HepG2 (cell line): Measurements from ENCODE around the gene TNFSF15. TPM values are rescaled to one million over a fixed set of nuclear protein-coding genes. Genes with fewer than 3 reads are reported as not detected.

Source experiments
- ATAC-seq: fragments of 200-7000 bp; cut with Tn5 transposase; 3 replicates; pipeline ENCODE4 v1.9.1; 2020; ENCODE audit warnings: mild to moderate bottlenecking, moderate library complexity
- BruUV-seq: library from RNA; stranded (reverse); fragments of 400-500 nt; replicated peaks from 2 replicates; lab custom pipeline; 2021; lab: Mats Ljungman, UMichigan
- CTCF ChIA-PET: fragments of 300-600 bp; formaldehyde crosslinking; extraction: SDS; loops from one replicate; lab custom pipeline; 2021; ENCODE audit warnings: low total read pairs, inconsistent platforms, low intra/inter-chr PET ratio; lab: Yijun Ruan, JAX
- POLR2A ChIA-PET: fragments of 350-600 bp; sonication (Branson Sonifier 250); formaldehyde crosslinking; loops from one replicate; lab custom pipeline; 2020; ENCODE audit warnings: antibody characterized with exemption, inconsistent platforms; lab: Yijun Ruan, JAX
- DNase-seq: peaks from one replicate; pipeline ENCODE4 v3.0.0-alpha.2; 2015; ENCODE audit warnings: low spot score
- FAIRE-seq: peaks from 3 replicates; lab custom pipeline; 2011; peaks lifted over from hg19 to GRCh38; lab: Jason Lieb, UNC
- H2AFZ ChIP-seq: one replicate; pipeline ENCODE4 v1.6.1; 2011; ENCODE audit warnings: low read length, inconsistent platforms
- H3K27ac ChIP-seq: fragments of 300-600 bp; 3 replicates; pipeline ENCODE4 v1.8.0; 2011; ENCODE audit warnings: mixed run types, mild to moderate bottlenecking, mixed read lengths, low read length, inconsistent platforms; ENCODE audit not compliant: insufficient read depth; ENCODE audit errors: extremely low read length
- H3K27me3 ChIP-seq, 2 experiments: fragments of 200-600 bp in 1 of 2; 2 replicates in 1 of 2; 3 replicates in 1 of 2; pipeline versions ENCODE4 v1.6.0 to v1.8.0; 2011; ENCODE audit warnings: low read length in 2 of 2, mild to moderate bottlenecking in 2 of 2, moderate library complexity in 2 of 2, inconsistent platforms in 1 of 2; ENCODE audit not compliant: insufficient read depth in 2 of 2, control insufficient read depth in 1 of 2
- H3K36me3 ChIP-seq, 2 experiments: fragments of 200-600 bp in 1 of 2; replicated peaks in 1 of 2; 2 replicates in 1 of 2; 3 replicates in 1 of 2; pipeline versions ENCODE4 v1.5.1 to v1.8.0; 2011; ENCODE audit warnings: low read length in 2 of 2, inconsistent platforms in 1 of 2; ENCODE audit not compliant: insufficient read depth in 2 of 2, control insufficient read depth in 1 of 2
- H3K4me1 ChIP-seq: 2 replicates; pipeline ENCODE4 v1.5.1; 2012; ENCODE audit warnings: low read length, inconsistent platforms; ENCODE audit not compliant: insufficient read depth
- H3K4me2 ChIP-seq: 2 replicates; pipeline ENCODE4 v1.6.0; 2011; ENCODE audit warnings: low read depth, low read length, inconsistent platforms
- H3K4me3 ChIP-seq, 3 experiments: fragments of 200-600 bp in 1 of 3; sonication (generic), shearing (Covaris generic) in 1 of 3; replicated peaks in 1 of 3; 2 replicates each; pipeline ENCODE4 v1.5.1; 2011 to 2016; ENCODE audit warnings: low read length in 3 of 3, inconsistent platforms in 2 of 3, low read depth in 2 of 3, mild to moderate bottlenecking in 2 of 3, control low read depth in 1 of 3, mixed read lengths in 1 of 3; ENCODE audit not compliant: insufficient read depth in 1 of 3
- H3K79me2 ChIP-seq: one replicate; pipeline ENCODE4 v1.6.1; 2011; ENCODE audit warnings: low read length, inconsistent platforms; ENCODE audit not compliant: insufficient read depth
- H3K9ac ChIP-seq: 2 replicates; pipeline ENCODE4 v1.6.0; 2011; ENCODE audit warnings: mild to moderate bottlenecking, low read depth, low read length, inconsistent platforms; ENCODE audit not compliant: insufficient read depth
- H3K9me3 ChIP-seq: 2 replicates; pipeline ENCODE4 v1.5.1; 2012; ENCODE audit warnings: mild to moderate bottlenecking, low read length
- H4K20me1 ChIP-seq: 2 replicates; pipeline ENCODE4 v1.6.0; 2011; ENCODE audit warnings: inconsistent platforms, mild to moderate bottlenecking, low read length, moderate library complexity; ENCODE audit not compliant: insufficient read depth
- ATF3 ChIP-seq: sonication (generic); formaldehyde crosslinking; IDR thresholded peaks from 2 replicates; pipeline ENCODE4 v1.4.0; 2020; ENCODE audit warnings: missing genetic modification reagents
- GTF2F1 ChIP-seq: fragments of 150-350 bp; IDR thresholded peaks from 2 replicates; pipeline ENCODE4 v1.6.1; 2014; ENCODE audit warnings: low read length
- HNRNPK ChIP-seq: fragments of 200-400 bp; formaldehyde crosslinking; IDR thresholded peaks from 2 replicates; pipeline ENCODE4 v1.6.1; 2018; ENCODE audit warnings: low read length, low read depth, moderate library complexity, mild to moderate bottlenecking; ENCODE audit not compliant: poor library complexity, severe bottlenecking
- PPARG ChIP-seq: conservative IDR thresholded peaks from 2 replicates; pipeline ENCODE4 v1.6.1; 2016; ENCODE audit warnings: missing biosample characterization, missing genetic modification reagents
- RARG ChIP-seq: sonication (generic); formaldehyde crosslinking; IDR thresholded peaks from 2 replicates; pipeline ENCODE4 v1.4.0; 2020; ENCODE audit warnings: low read depth, mild to moderate bottlenecking, missing genetic modification reagents
- RBAK ChIP-seq: sonication (generic); formaldehyde crosslinking; IDR thresholded peaks from 2 replicates; pipeline ENCODE4 v1.5.1; 2020; ENCODE audit warnings: mild to moderate bottlenecking, missing genetic modification reagents
- SATB2 ChIP-seq: sonication (generic); formaldehyde crosslinking; IDR thresholded peaks from 2 replicates; pipeline ENCODE4 v1.5.0; 2020; ENCODE audit warnings: missing genetic modification reagents
- SIX1 ChIP-seq: sonication (generic); formaldehyde crosslinking; IDR thresholded peaks from 2 replicates; pipeline ENCODE4 v1.4.0; 2020; ENCODE audit warnings: missing genetic modification reagents, borderline replicate concordance
- STAG1 ChIP-seq: sonication (generic); formaldehyde crosslinking; IDR thresholded peaks from 2 replicates; pipeline ENCODE4 v1.4.0; 2020; ENCODE audit warnings: missing genetic modification reagents
- ZBTB42 ChIP-seq: sonication (generic); formaldehyde crosslinking; IDR thresholded peaks from 2 replicates; pipeline ENCODE4 v1.5.0; 2020; ENCODE audit warnings: mild to moderate bottlenecking, missing genetic modification reagents
- ZBTB8A ChIP-seq: sonication (generic); formaldehyde crosslinking; IDR thresholded peaks from 2 replicates; pipeline ENCODE4 v1.4.0; 2020; ENCODE audit warnings: mild to moderate bottlenecking, low read depth, missing genetic modification reagents, borderline replicate concordance
- ZKSCAN1 ChIP-seq: fragments of 150-350 bp; IDR thresholded peaks from 2 replicates; pipeline ENCODE4 v1.6.1; 2014; ENCODE audit warnings: low read length
- ZNF230 ChIP-seq: sonication (generic); formaldehyde crosslinking; IDR thresholded peaks from 2 replicates; pipeline ENCODE4 v1.4.0; 2020; ENCODE audit warnings: mild to moderate bottlenecking, missing genetic modification reagents
- ZNF331 ChIP-seq: sonication (generic); formaldehyde crosslinking; IDR thresholded peaks from 2 replicates; pipeline ENCODE4 v1.4.0; 2020; ENCODE audit warnings: missing genetic modification reagents
- ZNF550 ChIP-seq: sonication (generic); formaldehyde crosslinking; IDR thresholded peaks from 2 replicates; pipeline ENCODE4 v1.4.0; 2020; ENCODE audit warnings: mild to moderate bottlenecking, missing genetic modification reagents, borderline replicate concordance
- WGBS: methylation state at CpG from one replicate; pipeline ENCODE4 v1.1.6; 2017; ENCODE audit warnings: low lambda C conversion rate; 5-methylcytosine and 5-hydroxymethylcytosine counted together
- in situ Hi-C: cut with HindIII; loops from 2 replicates; pipeline ENCODE4 v1.10.0; 2017; ENCODE audit warnings: low pct_unique_long_range_greater_than_20kb; ENCODE audit not compliant: extremely low pct_ligation_motif_present
- intact Hi-C: fragments of 100-400 bp; cut with micrococcal nuclease; formaldehyde crosslinking; loops from one replicate; pipeline ENCODE4 v1.10.0; 2022; ENCODE audit not compliant: unreplicated experiment
- polyA plus RNA-seq, 8 experiments: library from polyadenylated mRNA; depleted of rRNA in 3 of 8; stranded (reverse) in 7 of 8; unstranded in 1 of 8; fragments of >200 nt; fragmentation: Illumina TruSeq in 4 of 8; extraction: Trizol in 4 of 8; gene quantifications; 2 replicates each; pipeline versions ENCODE4 v1.2.1 to v1.2.3, GENCODE V29; 2011 to 2016; ENCODE audit warnings: low read depth in 4 of 8, missing spikeins in 1 of 8, mixed read lengths in 1 of 8; ENCODE audit not compliant: insufficient read depth in 1 of 8
- total RNA-seq, 5 experiments: library from RNA; depleted of rRNA; stranded (reverse); fragments of >200 nt; fragmentation: Illumina TruSeq; extraction: Trizol; gene quantifications; 2 replicates each; pipeline ENCODE4 v1.2.3, GENCODE V29; 2016; ENCODE audit warnings: low read depth in 1 of 5

Gene TNFSF15
- total and polyA plus RNA-seq, 2 of the 13 experiments (the other 11 are each of a cell fraction or from before 2014, with no cell fraction given) = 0.02 to 0.03 TPM

GRCh38 chr9:114803479-114804265 is 2.2 kb downstream of the TNFSF15 start:
- H3K79me2 ChIP-seq = no peaks in the 10 kb centered on the region
- no peak overlapping the region for H3K4me2 ChIP-seq
- in situ Hi-C loops = no loop called here
- no peak overlapping the region for H3K4me3 ChIP-seq
- ATAC-seq = no peak
- no peak overlapping the region for H2AFZ ChIP-seq
- DNase-seq = no peak
- 32% methylated on average over 1 of the region's 1 CpG for WGBS
- POLR2A ChIA-PET = no interaction called here
- H3K36me3 ChIP-seq = no peaks in the 10 kb centered on the region
- H3K27ac ChIP-seq = no peak overlapping the region
- no peaks in the 10 kb centered on the region for H3K9me3 ChIP-seq
- no TSS peak for BruUV-seq
- intact Hi-C loops = no loop called here
- TF ChIP-seq RBAK (no peak), SATB2 (no peak), ZNF331 (no peak), ZBTB42 (no peak), STAG1 (CRISPR knock-in tag) (no peak), PPARG (CRISPR knock-in tag) (no peak), RARG (no peak), ZBTB8A (no peak), ZNF550 (CRISPR knock-in tag) (no peak), ZNF230 (CRISPR knock-in tag) (no peak)
- TF ChIP-seq, all 625 proteins: peak for 0
- no peak for FAIRE-seq
- H3K27me3 ChIP-seq = no peaks in the 10 kb centered on the region
- CTCF ChIA-PET = no interaction called here
- no peaks in the 10 kb centered on the region for H4K20me1 ChIP-seq
- H3K9ac ChIP-seq = no peak overlapping the region
- peaks cover 45% of the 10 kb centered on the region for H3K4me1 ChIP-seq

GRCh38 chr9:114799925-114800324 is 5.9 kb downstream of the TNFSF15 start:
- H3K4me3 ChIP-seq = no peak overlapping the region
- H2AFZ ChIP-seq = no peak overlapping the region
- no peak overlapping the region for H3K4me2 ChIP-seq
- no peaks in the 10 kb centered on the region for H3K9me3 ChIP-seq
- no peaks in the 10 kb centered on the region for H3K27me3 ChIP-seq
- BruUV-seq = no TSS peak
- POLR2A ChIA-PET = no interaction called here
- no peaks in the 10 kb centered on the region for H4K20me1 ChIP-seq
- in situ Hi-C loops = no loop called here
- WGBS = 85% methylated on average over 2 of the region's 2 CpGs
- ATAC-seq (no peak), FAIRE-seq (no peak), DNase-seq (no peak)
- intact Hi-C loops = no loop called here
- no peaks in the 10 kb centered on the region for H3K36me3 ChIP-seq
- TF ChIP-seq GTF2F1 (no peak), SIX1 (no peak), ATF3 (CRISPR knock-in tag) (no peak), HNRNPK (no peak), ZKSCAN1 (no peak)
- peaks cover 28% of the 10 kb centered on the region for H3K4me1 ChIP-seq
- no peak overlapping the region for H3K9ac ChIP-seq
- CTCF ChIA-PET = no interaction called here
- H3K27ac ChIP-seq = no peak overlapping the region
- H3K79me2 ChIP-seq = no peaks in the 10 kb centered on the region
